Measurements from ENCODE around the gene EGLN3. TPM values are rescaled to one million over a fixed set of nuclear protein-coding genes. Genes with fewer than 3 reads are reported as not detected.

Gene EGLN3
- total and polyA plus RNA-seq, 2 of the 13 experiments (the other 11 are each of a cell fraction or from before 2014, with no cell fraction given): 0.18 to 27.3 TPM

DNA sequence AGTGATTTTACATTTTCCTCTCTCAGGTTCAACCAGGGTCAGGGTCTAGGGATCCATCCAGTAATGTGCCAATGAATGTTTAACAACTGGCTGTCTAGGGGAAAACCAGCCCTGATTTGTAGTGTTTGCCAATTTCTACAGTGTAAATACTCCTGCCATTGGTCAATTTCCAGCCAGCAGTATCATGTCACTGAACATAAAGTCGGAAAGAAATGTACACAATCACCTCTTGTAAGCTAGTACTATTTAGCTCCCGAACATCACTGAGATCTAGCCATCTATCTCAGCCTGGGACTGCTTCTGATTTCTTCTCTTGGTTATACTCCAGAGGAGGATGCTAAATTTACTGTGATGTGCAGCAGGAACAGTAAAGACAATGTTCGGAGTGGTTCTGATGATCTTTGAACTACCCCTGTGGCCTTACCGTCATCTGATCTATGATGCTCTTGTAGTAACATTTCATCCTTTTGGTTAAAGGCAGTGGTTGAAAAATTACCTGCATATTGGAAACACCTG, 36.7 kb upstream of the EGLN3 start (continued):
- TF ChIP-seq SOX5 (CRISPR knock-in tag; IDR thresholded peaks at IDR 0.05; ENCODE audit: borderline replicate concordance): peak; percentile 72; the same call in 1 of the 2 replicates
- TF ChIP-seq, protein P1, sequence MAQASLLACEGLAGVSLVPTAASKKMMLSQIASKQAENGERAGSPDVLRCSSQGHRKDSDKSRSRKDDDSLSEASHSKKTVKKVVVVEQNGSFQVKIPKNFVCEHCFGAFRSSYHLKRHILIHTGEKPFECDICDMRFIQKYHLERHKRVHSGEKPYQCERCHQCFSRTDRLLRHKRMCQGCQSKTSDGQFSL (CRISPR knock-in tag; IDR thresholded peaks at IDR 0.05): no peak
- TF ChIP-seq, protein P2, sequence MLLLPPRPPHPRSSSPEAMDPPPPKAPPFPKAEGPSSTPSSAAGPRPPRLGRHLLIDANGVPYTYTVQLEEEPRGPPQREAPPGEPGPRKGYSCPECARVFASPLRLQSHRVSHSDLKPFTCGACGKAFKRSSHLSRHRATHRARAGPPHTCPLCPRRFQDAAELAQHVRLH (CRISPR knock-in tag; IDR thresholded peaks at IDR 0.05; ENCODE audit: borderline replicate concordance, low read depth): no peak
- 0 out of 2 replicates have a peak, but pooled peaks have one; percentile 43 for TF ChIP-seq ZNF205 (CRISPR knock-in tag; IDR thresholded peaks at IDR 0.05)
- TF ChIP-seq ZNF772 (CRISPR knock-in tag; IDR thresholded peaks at IDR 0.05): 0 out of 2 replicates have a peak, but pooled peaks have one; percentile 51
- TF ChIP-seq, protein P3, sequence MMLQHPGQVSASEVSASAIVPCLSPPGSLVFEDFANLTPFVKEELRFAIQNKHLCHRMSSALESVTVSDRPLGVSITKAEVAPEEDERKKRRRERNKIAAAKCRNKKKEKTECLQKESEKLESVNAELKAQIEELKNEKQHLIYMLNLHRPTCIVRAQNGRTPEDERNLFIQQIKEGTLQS (CRISPR knock-in tag; IDR thresholded peaks at IDR 0.05): no peak
- TF ChIP-seq, protein P4, sequence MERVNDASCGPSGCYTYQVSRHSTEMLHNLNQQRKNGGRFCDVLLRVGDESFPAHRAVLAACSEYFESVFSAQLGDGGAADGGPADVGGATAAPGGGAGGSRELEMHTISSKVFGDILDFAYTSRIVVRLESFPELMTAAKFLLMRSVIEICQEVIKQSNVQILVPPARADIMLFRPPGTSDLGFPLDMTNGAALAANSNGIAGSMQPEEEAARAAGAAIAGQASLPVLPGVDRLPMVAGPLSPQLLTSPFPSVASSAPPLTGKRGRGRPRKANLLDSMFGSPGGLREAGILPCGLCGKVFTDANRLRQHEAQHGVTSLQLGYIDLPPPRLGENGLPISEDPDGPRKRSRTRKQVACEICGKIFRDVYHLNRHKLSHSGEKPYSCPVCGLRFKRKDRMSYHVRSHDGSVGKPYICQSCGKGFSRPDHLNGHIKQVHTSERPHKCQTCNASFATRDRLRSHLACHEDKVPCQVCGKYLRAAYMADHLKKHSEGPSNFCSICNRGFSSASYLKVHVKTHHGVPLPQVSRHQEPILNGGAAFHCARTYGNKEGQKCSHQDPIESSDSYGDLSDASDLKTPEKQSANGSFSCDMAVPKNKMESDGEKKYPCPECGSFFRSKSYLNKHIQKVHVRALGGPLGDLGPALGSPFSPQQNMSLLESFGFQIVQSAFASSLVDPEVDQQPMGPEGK (CRISPR knock-in tag; IDR thresholded peaks at IDR 0.05): no peak
- TF ChIP-seq, protein P5, sequence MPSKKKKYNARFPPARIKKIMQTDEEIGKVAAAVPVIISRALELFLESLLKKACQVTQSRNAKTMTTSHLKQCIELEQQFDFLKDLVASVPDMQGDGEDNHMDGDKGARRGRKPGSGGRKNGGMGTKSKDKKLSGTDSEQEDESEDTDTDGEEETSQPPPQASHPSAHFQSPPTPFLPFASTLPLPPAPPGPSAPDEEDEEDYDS (CRISPR knock-in tag; IDR thresholded peaks at IDR 0.05): peak; percentile 67; the same call in 1 of the 2 replicates
- TF ChIP-seq CHCHD3 (CRISPR knock-in tag; IDR thresholded peaks at IDR 0.05): no peak
- TF ChIP-seq, protein P6, sequence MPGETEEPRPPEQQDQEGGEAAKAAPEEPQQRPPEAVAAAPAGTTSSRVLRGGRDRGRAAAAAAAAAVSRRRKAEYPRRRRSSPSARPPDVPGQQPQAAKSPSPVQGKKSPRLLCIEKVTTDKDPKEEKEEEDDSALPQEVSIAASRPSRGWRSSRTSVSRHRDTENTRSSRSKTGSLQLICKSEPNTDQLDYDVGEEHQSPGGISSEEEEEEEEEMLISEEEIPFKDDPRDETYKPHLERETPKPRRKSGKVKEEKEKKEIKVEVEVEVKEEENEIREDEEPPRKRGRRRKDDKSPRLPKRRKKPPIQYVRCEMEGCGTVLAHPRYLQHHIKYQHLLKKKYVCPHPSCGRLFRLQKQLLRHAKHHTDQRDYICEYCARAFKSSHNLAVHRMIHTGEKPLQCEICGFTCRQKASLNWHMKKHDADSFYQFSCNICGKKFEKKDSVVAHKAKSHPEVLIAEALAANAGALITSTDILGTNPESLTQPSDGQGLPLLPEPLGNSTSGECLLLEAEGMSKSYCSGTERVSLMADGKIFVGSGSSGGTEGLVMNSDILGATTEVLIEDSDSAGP (CRISPR knock-in tag; IDR thresholded peaks at IDR 0.05; ENCODE audit: borderline replicate concordance): no peak
- no peak for TF ChIP-seq ZNF367 (CRISPR knock-in tag; IDR thresholded peaks at IDR 0.05; ENCODE audit: borderline replicate concordance)
- TF ChIP-seq HDAC1 (CRISPR knock-in tag; IDR thresholded peaks at IDR 0.05): peak; percentile 65
- 0 out of 2 replicates have a peak, but pooled peaks have one; percentile 24 for TF ChIP-seq ZNF232 (CRISPR knock-in tag; IDR thresholded peaks at IDR 0.05; ENCODE audit: borderline replicate concordance)
- TF ChIP-seq PAX8 (CRISPR knock-in tag; IDR thresholded peaks at IDR 0.05; ENCODE audit: borderline replicate concordance): no peak
- no peak for TF ChIP-seq TOPORS (CRISPR knock-in tag; IDR thresholded peaks at IDR 0.05)
- TF ChIP-seq, protein P7, sequence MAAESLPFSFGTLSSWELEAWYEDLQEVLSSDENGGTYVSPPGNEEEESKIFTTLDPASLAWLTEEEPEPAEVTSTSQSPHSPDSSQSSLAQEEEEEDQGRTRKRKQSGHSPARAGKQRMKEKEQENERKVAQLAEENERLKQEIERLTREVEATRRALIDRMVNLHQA (CRISPR knock-in tag; IDR thresholded peaks at IDR 0.05): no peak
- TF ChIP-seq, protein P8, sequence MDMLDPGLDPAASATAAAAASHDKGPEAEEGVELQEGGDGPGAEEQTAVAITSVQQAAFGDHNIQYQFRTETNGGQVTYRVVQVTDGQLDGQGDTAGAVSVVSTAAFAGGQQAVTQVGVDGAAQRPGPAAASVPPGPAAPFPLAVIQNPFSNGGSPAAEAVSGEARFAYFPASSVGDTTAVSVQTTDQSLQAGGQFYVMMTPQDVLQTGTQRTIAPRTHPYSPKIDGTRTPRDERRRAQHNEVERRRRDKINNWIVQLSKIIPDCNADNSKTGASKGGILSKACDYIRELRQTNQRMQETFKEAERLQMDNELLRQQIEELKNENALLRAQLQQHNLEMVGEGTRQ (IDR thresholded peaks at IDR 0.05; ENCODE audit: low read depth, low read length): no peak
- TF ChIP-seq, protein P8 (CRISPR knock-in tag; IDR thresholded peaks at IDR 0.05; ENCODE audit: borderline replicate concordance): no peak
- TF ChIP-seq ZNF333 (CRISPR knock-in tag; IDR thresholded peaks at IDR 0.05; ENCODE audit: borderline replicate concordance): no peak
- peak; percentile 94 for TF ChIP-seq RORA (CRISPR knock-in tag; IDR thresholded peaks at IDR 0.05)
- TF ChIP-seq ZNF282 (IDR thresholded peaks at IDR 0.05; ENCODE audit: partially characterized antibody): no peak
- TF ChIP-seq ZNF180 (CRISPR knock-in tag; IDR thresholded peaks at IDR 0.05; ENCODE audit: borderline replicate concordance, low read depth): no peak
